ENCODE data around the gene ABHD4.

ABHD4 gene

GRCh38 chr14:22656945-22657731 is 59.0 kb downstream of the ABHD4 start:
- TF ChIP-seq CTCF (IDR thresholded peaks at IDR 0.05; ENCODE audit: low read depth, low read length, missing control alignments): no peak
- in situ Hi-C loops (cut with HindIII; ENCODE audit: low pct_ligation_motif_present, low sequenced_read_pairs): no loop called here
- Histone ChIP-seq H3K27ac (peak overlapping the region; percentile 64), H3K27me3 (replicated peaks) (no peaks in the 10 kb centered on the region), H3K36me3 (replicated peaks) (no peaks in the 10 kb centered on the region), H3K4me3 (ENCODE audit: low read depth, low read length) (no peak overlapping the region)
- peak; percentile 57 for DNase-seq

GRCh38 chr14:22657861-22658260 is 59.8 kb downstream of the ABHD4 start:
- no peaks in the 10 kb centered on the region for H3K27me3 ChIP-seq (replicated peaks)
- H3K36me3 ChIP-seq (replicated peaks): no peaks in the 10 kb centered on the region
- peak; percentile 67 for TF ChIP-seq CTCF (IDR thresholded peaks at IDR 0.05; ENCODE audit: low read depth, low read length, missing control alignments)
- no peak overlapping the region for H3K4me3 ChIP-seq (ENCODE audit: low read depth, low read length)
- peak; percentile 38 for DNase-seq
- H3K27ac ChIP-seq: peak overlapping the region; percentile 64
- in situ Hi-C loops (cut with HindIII; ENCODE audit: low pct_ligation_motif_present, low sequenced_read_pairs): no loop called here

- TF ChIP-seq CTCF (IDR thresholded peaks at IDR 0.05; ENCODE audit: low read depth, low read length, missing control alignments): no peak
- Histone ChIP-seq H3K27me3 (replicated peaks) (no peaks in the 10 kb centered on the region), H3K27ac (no peak overlapping the region), H3K4me3 (ENCODE audit: low read depth, low read length) (no peak overlapping the region), H3K36me3 (replicated peaks) (no peaks in the 10 kb centered on the region)
- DNase-seq: no peak
- in situ Hi-C loops (cut with HindIII; ENCODE audit: low pct_ligation_motif_present, low sequenced_read_pairs): no loop called here
Measured at GRCh38 chr14:22658946-22659345, 60.8 kb downstream of the ABHD4 start.

- in situ Hi-C loops (cut with HindIII; ENCODE audit: low pct_ligation_motif_present, low sequenced_read_pairs): no loop called here
- no peak for DNase-seq
Measured at GRCh38 chr14:22660654-22661053, 62.6 kb downstream of the ABHD4 start.

More at GRCh38 chr14:22660654-22661053, 62.6 kb downstream of the ABHD4 start:
- Histone ChIP-seq H3K27me3 (replicated peaks) (no peaks in the 10 kb centered on the region), H3K4me3 (ENCODE audit: low read depth, low read length) (no peak overlapping the region), H3K27ac (no peak overlapping the region), H3K36me3 (replicated peaks) (no peaks in the 10 kb centered on the region)
- TF ChIP-seq CTCF (IDR thresholded peaks at IDR 0.05; ENCODE audit: low read depth, low read length, missing control alignments): no peak
